Tibial artery (tissue), 4 donors: Measurements from ENCODE around the gene ATXN7.

Experiments
- DNase-seq, 2 donors: peaks; one replicate each; pipeline ENCODE4 v3.0.0-alpha.2; 2019
- H3K27ac ChIP-seq, 2 donors: fragments of 200-600 bp; sonication (generic) in 1 of 2; 1 replicate in 1 of 2; 2 replicates in 1 of 2; pipeline ENCODE4 v1.5.1; 2018 to 2019; ENCODE audit warnings: mild to moderate bottlenecking in 1 of 2
- H3K27me3 ChIP-seq, 2 donors: fragments of 200-600 bp; sonication (generic) in 1 of 2; one replicate each; pipeline versions ENCODE4 v1.5.1 to v1.6.0; 2016 to 2019
- H3K36me3 ChIP-seq, 3 donors: fragments of 200-600 bp; sonication (generic) in 2 of 3; one replicate each; pipeline ENCODE4 v1.5.1; 2016 to 2019; ENCODE audit warnings: mild to moderate bottlenecking in 2 of 3
- H3K4me1 ChIP-seq, 4 donors: fragments of 200-600 bp; sonication (generic) in 2 of 4; 1 replicate in 3 of 4; 2 replicates in 1 of 4; pipeline ENCODE4 v1.5.1; 2016 to 2019
- H3K4me3 ChIP-seq, 2 donors: fragments of 200-600 bp; sonication (generic) in 1 of 2; 1 replicate in 1 of 2; 2 replicates in 1 of 2; pipeline ENCODE4 v1.5.1; 2018 to 2019; ENCODE audit warnings: mild to moderate bottlenecking in 2 of 2
- H3K9me3 ChIP-seq, 3 donors: fragments of 200-600 bp; sonication (generic) in 1 of 3; one replicate each; pipeline ENCODE4 v1.5.1; 2016 to 2019
- intact Hi-C: fragments of 100-400 bp; cut with DNase I; formaldehyde crosslinking; loops from one replicate; pipeline ENCODE4 v1.15.0; 2023; ENCODE audit warnings: low total_unique reads
- TF ChIP-seq, protein P1 (sequence below), 2 experiments: fragments of 200-600 bp in 1 of 2; fragments of 450-650 bp in 1 of 2; IDR thresholded peaks; one replicate each; pipeline ENCODE4 v1.5.1; 2017 to 2019; ENCODE audit warnings: antibody characterized with exemption in 2 of 2, mild to moderate bottlenecking in 1 of 2, moderate library complexity in 1 of 2

The ATXN7 gene

DNA sequence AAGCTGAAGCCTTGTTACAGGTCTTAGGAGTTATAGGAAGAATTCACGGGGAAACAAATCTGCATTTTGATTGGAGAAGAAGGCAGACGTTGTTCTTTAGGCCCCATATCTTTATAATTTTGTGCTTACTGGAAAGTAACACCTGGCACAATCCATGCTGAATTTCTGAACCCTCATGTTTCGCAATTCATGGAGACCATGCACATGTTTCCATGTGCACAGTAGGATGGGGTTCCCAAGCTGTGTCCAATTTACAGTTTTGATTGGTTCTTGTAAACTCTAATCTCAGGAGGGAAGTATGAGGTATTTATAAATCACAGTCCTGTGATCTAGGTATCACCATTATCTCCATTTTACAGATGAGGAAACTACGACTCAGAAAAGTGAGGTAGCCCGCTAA lies 56.3 kb downstream of the ATXN7 start:
- Histone ChIP-seq H3K4me1 (peaks cover 0 to 6% (median 0%) of the 10 kb centered on the region in 4 donors), H3K4me3 (no peak overlapping the region)

GRCh38 chr3:63921741-63922482 lies 58.2 kb downstream of the ATXN7 start:
- TF ChIP-seq, protein P1, sequence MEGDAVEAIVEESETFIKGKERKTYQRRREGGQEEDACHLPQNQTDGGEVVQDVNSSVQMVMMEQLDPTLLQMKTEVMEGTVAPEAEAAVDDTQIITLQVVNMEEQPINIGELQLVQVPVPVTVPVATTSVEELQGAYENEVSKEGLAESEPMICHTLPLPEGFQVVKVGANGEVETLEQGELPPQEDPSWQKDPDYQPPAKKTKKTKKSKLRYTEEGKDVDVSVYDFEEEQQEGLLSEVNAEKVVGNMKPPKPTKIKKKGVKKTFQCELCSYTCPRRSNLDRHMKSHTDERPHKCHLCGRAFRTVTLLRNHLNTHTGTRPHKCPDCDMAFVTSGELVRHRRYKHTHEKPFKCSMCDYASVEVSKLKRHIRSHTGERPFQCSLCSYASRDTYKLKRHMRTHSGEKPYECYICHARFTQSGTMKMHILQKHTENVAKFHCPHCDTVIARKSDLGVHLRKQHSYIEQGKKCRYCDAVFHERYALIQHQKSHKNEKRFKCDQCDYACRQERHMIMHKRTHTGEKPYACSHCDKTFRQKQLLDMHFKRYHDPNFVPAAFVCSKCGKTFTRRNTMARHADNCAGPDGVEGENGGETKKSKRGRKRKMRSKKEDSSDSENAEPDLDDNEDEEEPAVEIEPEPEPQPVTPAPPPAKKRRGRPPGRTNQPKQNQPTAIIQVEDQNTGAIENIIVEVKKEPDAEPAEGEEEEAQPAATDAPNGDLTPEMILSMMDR (IDR thresholded peaks at IDR 0.05) = no peak
- Histone ChIP-seq H3K27me3 (no peaks in the 10 kb centered on the region), H3K27ac (no peak overlapping the region), H3K36me3 (peaks cover 11 to 50% (median 36%) of the 10 kb centered on the region in 3 donors), H3K4me3 (no peak overlapping the region), H3K4me1 (peaks cover 0 to 3% (median 0%) of the 10 kb centered on the region in 4 donors), H3K9me3 (no peaks in the 10 kb centered on the region)
- intact Hi-C loops = no loop called here
- no peak for DNase-seq

More for the DNA sequence above, 56.3 kb downstream of the ATXN7 start:
- Histone ChIP-seq H3K27me3 (no peaks in the 10 kb centered on the region), H3K27ac (no peak overlapping the region), H3K9me3 (no peaks in the 10 kb centered on the region), H3K36me3 (peaks cover 11 to 49% (median 33%) of the 10 kb centered on the region in 3 donors)
- TF ChIP-seq, protein P1 (IDR thresholded peaks at IDR 0.05) = no peak
- intact Hi-C loops = no loop called here
- DNase-seq = no peak

DNA sequence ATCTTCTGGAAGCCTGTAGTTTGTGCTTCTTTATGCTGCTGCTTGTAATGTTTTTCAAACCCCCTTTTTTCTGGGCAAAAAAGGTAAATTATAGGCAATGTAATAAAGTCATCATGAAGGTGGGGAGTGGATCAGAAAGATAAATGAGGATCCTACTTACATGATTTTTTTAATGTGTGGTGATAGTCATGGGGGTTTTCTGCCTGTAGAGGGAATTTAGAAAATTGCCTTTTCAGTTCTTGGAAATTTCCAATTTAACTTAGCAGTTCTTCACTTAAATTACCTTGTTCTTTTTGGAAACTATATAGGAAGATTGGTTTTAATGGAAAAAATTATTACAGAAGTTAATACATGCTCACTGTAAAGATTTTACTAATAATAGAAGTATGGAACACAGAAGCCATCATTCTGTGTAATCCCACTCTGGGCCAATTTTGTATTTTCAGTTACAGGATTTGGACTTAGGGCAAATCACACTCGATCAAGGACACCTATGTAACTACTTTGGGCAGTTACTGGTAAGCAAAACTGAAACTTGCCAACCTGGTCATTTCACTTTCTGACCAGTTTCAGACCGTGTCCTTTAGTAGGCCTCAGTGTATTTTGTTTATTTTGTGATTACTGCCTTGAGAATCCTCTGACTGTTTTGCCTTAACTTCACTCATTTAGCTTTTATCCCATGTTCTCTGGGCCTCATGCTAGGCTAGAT lies 59.0 kb downstream of the ATXN7 start:
- no peak overlapping the region for H3K4me3 ChIP-seq
- no peaks in the 10 kb centered on the region for H3K27me3 ChIP-seq
- no peak overlapping the region for H3K27ac ChIP-seq
- TF ChIP-seq, protein P1 (IDR thresholded peaks at IDR 0.05) = no peak
- no peak for DNase-seq
- intact Hi-C loops = no loop called here
- peaks cover 11 to 43% (median 29%) of the 10 kb centered on the region in 3 donors for H3K36me3 ChIP-seq
- H3K4me1 ChIP-seq = peaks cover 0 to 5% (median 2%) of the 10 kb centered on the region in 4 donors
- H3K9me3 ChIP-seq = no peaks in the 10 kb centered on the region

DNA sequence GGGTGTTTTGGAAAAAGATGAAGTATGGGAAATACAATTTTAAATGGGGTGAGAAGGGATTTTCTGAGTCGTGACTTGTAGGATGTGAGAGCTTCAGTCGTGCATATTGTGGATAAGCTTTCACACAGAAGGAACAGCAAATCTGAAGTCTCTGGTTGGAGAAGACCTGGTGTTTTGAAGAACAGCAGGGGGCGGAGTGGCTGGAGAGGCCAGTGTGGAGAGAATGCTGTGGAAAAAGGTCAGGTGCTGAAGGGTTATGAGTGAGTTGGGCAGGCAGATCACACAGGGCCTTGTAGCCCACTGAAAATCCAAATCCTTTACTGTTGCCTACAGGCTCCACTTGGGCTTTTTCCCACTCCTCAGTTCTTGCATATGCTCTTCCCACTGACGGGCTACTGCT lies 62.6 kb downstream of the ATXN7 start:
- no peak overlapping the region for H3K27ac ChIP-seq
- H3K27me3 ChIP-seq = no peaks in the 10 kb centered on the region
- no peak for DNase-seq
- TF ChIP-seq, protein P1 (IDR thresholded peaks at IDR 0.05) = no peak
- H3K4me3 ChIP-seq = no peak overlapping the region
- H3K36me3 ChIP-seq = peaks cover 11 to 35% (median 21%) of the 10 kb centered on the region in 3 donors
- H3K9me3 ChIP-seq = no peaks in the 10 kb centered on the region
- H3K4me1 ChIP-seq = peaks cover 0 to 15% (median 2%) of the 10 kb centered on the region in 4 donors
- intact Hi-C loops = no loop called here

DNA sequence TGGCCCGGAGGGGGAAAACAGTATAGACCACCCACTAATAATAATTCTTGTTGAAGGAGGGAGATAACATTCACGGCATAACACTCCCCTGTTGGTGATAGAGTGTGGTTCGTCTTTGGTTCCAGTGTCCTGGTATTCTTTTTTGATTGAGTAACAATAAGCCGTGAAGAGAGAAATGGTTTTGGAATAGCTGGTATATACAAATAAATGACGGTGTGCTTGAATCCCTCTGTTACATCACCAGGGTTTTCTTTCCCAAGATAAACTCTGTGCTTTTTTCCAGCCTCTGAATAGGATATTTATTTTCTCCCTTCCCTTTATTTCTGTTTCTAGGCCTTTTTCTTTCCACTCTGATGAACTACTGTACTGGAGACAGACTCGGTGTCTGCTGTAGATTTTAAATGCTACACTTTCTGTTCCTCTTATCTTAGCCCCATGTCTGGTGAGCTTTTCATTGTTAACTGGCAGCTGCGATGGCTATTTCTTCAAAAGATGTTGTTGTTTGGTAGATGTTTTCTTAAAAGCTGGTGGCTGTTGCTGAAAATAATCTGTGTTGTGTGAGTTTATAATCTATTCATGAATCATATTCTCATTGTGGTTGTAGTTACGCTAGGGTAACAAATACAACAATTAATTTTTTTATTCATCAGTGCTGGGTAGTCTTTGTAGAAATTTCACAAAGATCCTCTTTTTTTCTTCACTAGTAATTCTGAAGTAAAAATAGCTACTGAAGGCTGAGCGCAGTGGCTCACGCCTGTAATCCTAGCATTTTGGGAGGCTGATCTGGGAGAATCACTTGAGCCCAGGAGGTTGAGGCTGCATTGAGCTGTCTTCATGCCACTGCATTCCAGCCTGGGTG lies 64.0 kb downstream of the ATXN7 start:
- TF ChIP-seq, protein P1 (IDR thresholded peaks at IDR 0.05) = no peak
- no peak for DNase-seq
- H3K4me1 ChIP-seq = peaks cover 0 to 28% (median 4%) of the 10 kb centered on the region in 4 donors
- H3K4me3 ChIP-seq = no peak overlapping the region
- intact Hi-C loops = no loop called here
- H3K9me3 ChIP-seq = no peaks in the 10 kb centered on the region
- H3K27me3 ChIP-seq = no peaks in the 10 kb centered on the region
- no peak overlapping the region for H3K27ac ChIP-seq
- peaks cover 5 to 27% (median 16%) of the 10 kb centered on the region in 3 donors for H3K36me3 ChIP-seq
